NCI-H345 (cell line): Measurements from ENCODE around the gene PARVA.
"Not testable (repeated sequence)": the region's sequence is repeated elsewhere in the genome, so short reads cannot be mapped to it uniquely, and the experiment has no call there.

Experiments used
- DNase-seq: peaks from one replicate; lab custom pipeline; 2025; lab: John Stamatoyannopoulos, UW

The PARVA gene

GRCh38 chr11:12377106-12377823 lies at the start of gene PARVA:
Gene PARVA (plus strand): TSS chr11:12377571. CDS start chr11:12377648, 77 bp downstream.
- no peak for DNase-seq

- no peak for DNase-seq
These were observed 48.2 kb upstream of the PARVA start for GRCh38 chr11:12329169-12329568.

- no peak for DNase-seq
These were observed 47.6 kb upstream of the PARVA start for GRCh38 chr11:12329797-12330196.

DNA sequence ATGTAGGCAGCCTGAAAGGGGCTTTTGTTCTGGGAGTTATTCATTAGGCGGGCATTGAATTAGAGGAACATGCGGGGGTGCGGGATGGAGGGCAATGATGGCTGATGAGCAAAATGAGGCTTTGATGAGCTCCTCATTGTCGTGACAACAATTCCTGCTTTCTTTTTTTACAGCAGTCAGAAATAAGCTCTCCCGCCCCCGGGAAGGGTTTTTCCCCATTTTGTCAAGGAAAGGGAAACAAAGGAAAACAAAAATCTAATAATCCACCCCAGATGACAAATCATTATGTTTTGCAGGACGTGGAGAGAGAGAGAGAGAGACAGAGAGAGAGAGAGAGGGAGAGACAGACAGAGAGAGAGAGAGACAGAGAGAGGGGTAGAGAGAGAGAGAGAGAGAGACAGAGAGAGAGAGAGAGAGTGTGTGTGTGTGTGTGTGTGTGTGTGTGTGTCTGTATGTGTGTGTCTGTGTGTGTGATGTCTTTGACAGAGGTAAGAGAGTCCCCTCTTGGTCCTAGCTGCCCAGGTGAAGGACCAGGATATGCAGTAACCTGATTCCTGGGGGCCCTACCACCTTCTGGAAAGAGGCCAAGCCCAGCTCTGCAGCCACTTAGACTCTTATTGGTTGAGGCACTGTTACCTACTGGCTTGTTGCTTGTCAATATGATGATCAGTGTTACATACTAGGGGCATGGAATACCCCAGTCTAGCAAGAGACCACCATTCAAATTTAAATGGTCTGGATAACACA lies 46.7 kb upstream of the PARVA start:
- peak; percentile 71 for DNase-seq

GRCh38 chr11:12331239-12331874 lies 46.0 kb upstream of the PARVA start:
- peak; percentile 91 for DNase-seq

DNA sequence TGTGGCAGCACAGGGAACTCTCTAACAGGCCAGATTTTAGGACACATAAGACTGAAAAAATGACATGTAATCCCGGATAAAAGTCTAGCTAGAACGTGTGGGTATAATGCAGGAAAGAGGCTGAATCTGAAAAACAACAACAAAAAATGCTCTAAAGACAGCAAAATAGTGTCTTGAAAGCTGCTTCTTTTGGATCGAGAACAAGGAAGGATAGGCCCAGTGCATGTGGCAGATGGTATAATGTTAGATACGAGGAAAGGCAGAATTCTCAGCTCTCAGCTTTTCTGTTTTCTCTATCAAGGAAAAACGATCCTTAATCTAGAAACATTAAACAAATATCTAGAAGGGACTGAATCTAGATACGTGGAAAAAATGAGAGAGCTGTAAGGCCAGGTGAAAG lies 33.8 kb upstream of the PARVA start:
- no peak for DNase-seq

GRCh38 chr11:12353534-12353933 lies 23.8 kb upstream of the PARVA start:
- no peak for DNase-seq

DNA sequence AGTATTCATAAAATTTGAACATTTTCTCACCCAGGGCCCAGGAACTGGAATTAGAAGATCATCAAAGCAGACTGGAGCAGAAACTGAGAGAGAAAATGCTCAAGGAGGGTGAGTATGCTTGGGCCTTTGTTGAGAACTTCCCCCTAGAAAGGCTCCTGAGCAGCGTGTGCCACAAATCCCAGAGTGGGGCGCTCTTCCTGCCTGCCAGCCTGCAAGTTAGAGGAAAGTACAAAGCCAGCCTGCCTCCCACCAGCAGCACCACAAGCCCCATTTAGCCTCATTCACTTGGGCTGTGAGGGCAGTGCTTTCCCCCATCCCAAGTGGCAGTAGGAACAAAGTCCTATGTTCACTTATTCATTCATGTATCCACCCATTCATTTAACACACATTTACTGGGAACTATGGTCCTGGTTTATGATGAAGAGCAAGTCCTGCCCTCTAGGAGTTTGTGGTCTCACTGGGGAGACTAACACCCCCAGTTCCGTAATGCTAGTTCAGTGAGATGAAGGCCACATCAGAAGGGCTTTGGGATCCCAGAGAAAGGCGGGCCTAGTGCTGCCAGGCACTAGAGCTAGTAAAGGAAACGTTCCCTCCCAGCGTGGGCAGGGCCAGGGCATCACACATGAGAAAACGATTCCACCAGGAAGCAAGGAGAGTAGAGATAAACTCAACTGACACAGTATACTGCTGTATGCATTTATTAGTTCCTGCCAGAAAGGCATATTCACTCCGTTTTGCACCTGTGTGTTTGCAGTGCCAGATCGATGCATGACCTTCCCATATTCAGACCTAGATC lies 22.4 kb upstream of the PARVA start:
- no peak for DNase-seq

- no peak for DNase-seq
These were observed 20.3 kb upstream of the PARVA start for GRCh38 chr11:12356944-12357655.

DNA sequence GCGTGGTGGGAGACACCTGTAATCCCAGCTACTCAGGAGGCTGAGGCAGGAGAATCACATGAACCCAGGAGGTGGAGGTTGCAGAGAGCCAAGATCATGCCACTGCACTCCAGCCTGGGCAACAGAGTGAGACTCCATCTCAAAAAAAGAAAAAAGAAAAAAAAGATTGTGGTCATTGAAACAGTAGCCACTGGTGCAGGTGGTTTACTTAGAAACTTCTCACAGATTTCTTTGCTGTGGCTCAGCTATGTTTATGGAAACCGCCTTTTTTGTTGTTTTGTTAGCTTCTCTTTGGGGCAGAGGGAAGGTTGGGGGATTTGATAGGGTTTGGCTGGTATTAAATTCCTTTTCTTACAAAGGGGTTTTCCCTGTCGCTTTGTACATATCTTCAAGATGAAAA lies 19.7 kb upstream of the PARVA start:
- not testable (repeated sequence) for DNase-seq

DNA sequence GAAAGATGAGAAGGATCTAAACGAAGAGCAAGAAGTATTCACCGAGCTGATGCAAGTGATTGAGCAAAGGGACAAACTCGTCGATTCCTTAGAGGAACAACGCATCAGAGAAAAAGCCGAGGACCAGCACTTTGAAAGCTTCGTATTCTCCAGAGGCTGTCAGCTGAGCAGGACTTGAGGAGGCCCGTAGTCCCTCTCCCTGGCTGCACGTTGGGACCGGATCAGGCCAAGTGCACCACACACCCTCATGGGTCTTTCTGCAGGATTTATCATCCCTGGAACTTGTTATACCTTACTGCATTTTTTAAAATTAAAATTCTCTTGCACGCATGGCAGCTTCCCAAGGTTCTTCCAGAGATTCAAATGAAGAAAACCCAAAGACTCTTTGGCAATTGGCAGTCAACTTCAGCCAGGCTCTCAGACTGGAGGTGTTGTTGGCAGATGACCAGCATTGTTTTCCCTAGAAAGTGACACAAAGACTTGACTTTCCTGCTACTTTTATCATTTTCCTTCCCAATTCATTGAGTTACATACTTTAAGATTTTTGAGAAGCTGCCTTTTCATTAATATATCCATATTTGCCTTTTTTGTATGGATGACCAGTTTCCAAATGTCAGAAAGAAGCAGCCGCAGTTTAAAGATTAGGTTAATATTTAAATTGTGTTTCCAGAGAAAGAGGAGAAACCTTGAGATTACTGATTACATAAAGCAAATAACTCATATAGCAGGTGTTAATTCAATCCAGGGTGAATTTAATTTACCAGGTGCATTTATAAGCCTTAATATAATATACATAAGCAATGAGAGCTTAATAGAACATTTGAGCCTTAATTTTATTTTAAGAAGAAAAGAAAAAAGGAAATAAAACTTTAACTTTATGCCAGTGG lies 18.8 kb upstream of the PARVA start:
- DNase-seq = no peak

GRCh38 chr11:12359761-12360160 lies 17.6 kb upstream of the PARVA start:
- no peak for DNase-seq

- no peak for DNase-seq
These were observed 15.7 kb upstream of the PARVA start for GRCh38 chr11:12361682-12362081.

DNA sequence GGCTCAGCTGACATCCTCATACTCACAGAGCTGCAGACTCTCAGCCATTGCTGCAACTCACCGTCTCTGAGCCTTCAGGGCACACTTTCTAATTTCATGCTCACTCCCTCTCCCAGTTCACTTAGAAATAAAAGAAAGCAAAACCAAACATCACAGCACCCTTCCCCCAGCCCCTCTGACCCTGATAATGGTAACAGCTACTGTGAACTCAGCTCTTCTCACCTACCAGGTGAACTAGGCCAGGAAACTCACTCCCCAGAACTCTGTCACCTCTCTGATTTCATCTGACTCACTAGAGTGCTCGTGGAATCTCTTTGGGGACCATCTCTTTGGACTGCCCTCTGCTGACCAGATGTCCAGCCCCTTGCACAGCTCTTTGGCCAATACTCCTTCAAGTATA lies 14.5 kb upstream of the PARVA start:
- DNase-seq = no peak

GRCh38 chr11:12363373-12363772 lies 14.0 kb upstream of the PARVA start:
- DNase-seq = no peak

DNA sequence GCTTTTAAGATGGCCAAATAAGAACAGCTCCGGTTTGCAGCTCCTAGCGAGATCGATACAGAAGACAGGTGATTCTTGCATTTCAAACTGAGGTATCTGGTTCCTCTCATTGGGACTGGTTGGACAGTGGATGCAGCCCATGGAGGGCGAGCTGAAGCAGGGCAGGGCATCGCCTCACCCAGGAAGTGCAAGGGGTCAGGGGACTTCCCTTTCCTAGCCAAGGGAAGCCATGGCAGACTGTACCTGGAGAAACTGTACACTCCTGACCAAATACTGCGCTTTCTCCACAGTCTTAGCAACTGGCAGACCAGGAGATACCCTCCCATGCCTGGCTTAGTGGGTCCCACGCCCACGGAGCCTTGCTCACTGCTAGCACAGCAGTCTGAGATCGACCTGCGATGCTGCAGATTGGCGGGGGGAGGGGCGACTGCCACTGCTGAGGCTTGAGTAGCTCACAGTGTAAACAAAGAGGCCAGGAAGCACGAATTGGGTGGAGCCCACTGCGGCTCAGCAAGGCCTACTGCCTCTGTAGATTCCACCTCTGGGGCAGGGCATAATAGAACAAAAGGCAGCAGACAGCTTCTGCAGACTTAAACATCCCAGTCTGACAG lies 11.3 kb upstream of the PARVA start:
- DNase-seq = peak; percentile 82

- DNase-seq = not testable (repeated sequence)
These were observed 10.3 kb upstream of the PARVA start for GRCh38 chr11:12367057-12367456.

- no peak for DNase-seq
These were observed 5.3 kb upstream of the PARVA start for GRCh38 chr11:12372111-12372510.

GRCh38 chr11:12375720-12376119 lies 1.7 kb upstream of the PARVA start:
- DNase-seq = no peak
